ENCODE data around the gene AKIP1.

The AKIP1 gene

DNA sequence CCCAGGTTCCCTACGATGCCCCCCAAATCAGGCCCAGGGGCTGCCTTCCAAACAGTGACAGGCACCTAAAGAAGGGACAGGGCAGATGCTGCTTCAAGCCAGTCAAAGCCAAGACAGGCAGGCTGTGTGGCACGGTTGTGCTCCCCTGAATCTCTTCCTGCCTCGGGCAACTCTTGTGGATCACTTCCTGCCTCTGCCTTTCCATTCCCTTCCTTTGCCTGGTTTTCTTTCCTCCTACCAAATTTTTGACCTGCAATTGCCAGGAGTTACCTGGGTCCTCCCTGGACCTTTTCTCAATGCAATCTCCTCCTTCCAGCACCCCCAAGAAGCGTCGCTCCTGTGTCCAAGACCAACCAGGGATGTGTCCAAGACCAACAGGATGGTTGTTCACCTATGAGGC is 16.2 kb downstream of the AKIP1 start:
- Histone ChIP-seq H3K27ac (replicated peaks) (no peak overlapping the region), H3K4me3 (replicated peaks; ENCODE audit: insufficient read depth, low read length) (no peak overlapping the region), H3K27me3 (ENCODE audit: insufficient read depth, poor library complexity, severe bottlenecking) (no peaks in the 10 kb centered on the region)
- TF ChIP-seq, protein P1, sequence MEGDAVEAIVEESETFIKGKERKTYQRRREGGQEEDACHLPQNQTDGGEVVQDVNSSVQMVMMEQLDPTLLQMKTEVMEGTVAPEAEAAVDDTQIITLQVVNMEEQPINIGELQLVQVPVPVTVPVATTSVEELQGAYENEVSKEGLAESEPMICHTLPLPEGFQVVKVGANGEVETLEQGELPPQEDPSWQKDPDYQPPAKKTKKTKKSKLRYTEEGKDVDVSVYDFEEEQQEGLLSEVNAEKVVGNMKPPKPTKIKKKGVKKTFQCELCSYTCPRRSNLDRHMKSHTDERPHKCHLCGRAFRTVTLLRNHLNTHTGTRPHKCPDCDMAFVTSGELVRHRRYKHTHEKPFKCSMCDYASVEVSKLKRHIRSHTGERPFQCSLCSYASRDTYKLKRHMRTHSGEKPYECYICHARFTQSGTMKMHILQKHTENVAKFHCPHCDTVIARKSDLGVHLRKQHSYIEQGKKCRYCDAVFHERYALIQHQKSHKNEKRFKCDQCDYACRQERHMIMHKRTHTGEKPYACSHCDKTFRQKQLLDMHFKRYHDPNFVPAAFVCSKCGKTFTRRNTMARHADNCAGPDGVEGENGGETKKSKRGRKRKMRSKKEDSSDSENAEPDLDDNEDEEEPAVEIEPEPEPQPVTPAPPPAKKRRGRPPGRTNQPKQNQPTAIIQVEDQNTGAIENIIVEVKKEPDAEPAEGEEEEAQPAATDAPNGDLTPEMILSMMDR (IDR thresholded peaks at IDR 0.05; ENCODE audit: insufficient read depth, low read length) = no peak
- TF ChIP-seq GABPA (IDR thresholded peaks at IDR 0.05; ENCODE audit: low read depth) (no peak), POLR2AphosphoS5 (IDR thresholded peaks at IDR 0.05; ENCODE audit: low read depth) (no peak), SPI1 (IDR thresholded peaks at IDR 0.05; ENCODE audit: borderline replicate concordance, low read depth) (no peak)
- TF ChIP-seq, protein P2, sequence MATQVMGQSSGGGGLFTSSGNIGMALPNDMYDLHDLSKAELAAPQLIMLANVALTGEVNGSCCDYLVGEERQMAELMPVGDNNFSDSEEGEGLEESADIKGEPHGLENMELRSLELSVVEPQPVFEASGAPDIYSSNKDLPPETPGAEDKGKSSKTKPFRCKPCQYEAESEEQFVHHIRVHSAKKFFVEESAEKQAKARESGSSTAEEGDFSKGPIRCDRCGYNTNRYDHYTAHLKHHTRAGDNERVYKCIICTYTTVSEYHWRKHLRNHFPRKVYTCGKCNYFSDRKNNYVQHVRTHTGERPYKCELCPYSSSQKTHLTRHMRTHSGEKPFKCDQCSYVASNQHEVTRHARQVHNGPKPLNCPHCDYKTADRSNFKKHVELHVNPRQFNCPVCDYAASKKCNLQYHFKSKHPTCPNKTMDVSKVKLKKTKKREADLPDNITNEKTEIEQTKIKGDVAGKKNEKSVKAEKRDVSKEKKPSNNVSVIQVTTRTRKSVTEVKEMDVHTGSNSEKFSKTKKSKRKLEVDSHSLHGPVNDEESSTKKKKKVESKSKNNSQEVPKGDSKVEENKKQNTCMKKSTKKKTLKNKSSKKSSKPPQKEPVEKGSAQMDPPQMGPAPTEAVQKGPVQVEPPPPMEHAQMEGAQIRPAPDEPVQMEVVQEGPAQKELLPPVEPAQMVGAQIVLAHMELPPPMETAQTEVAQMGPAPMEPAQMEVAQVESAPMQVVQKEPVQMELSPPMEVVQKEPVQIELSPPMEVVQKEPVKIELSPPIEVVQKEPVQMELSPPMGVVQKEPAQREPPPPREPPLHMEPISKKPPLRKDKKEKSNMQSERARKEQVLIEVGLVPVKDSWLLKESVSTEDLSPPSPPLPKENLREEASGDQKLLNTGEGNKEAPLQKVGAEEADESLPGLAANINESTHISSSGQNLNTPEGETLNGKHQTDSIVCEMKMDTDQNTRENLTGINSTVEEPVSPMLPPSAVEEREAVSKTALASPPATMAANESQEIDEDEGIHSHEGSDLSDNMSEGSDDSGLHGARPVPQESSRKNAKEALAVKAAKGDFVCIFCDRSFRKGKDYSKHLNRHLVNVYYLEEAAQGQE (IDR thresholded peaks at IDR 0.05; ENCODE audit: insufficient replicate concordance, low read depth) = no peak
- DNase-seq (ENCODE audit: low read depth in 1 of 2, low spot score in 1 of 2) = no peak

DNA sequence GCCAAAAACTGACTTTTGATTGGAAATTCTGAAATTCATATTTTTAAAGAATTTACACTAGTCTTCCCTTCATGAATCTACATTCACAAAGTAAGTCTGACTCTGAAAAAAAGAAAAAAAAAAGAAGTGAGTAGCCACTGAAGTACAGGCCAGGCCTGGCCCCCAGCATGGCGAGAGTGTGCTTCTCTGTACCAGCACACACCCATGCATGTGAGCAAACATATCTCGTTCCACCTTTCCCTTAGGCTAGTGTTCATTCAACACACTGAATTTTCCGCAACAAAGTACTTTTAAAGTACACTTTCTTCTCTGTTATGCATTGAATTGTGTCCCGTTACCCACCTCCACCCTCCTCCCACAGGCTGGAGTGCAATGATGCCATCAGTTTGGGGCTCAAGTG is 17.2 kb downstream of the AKIP1 start:
- DNase-seq (ENCODE audit: low read depth in 1 of 2, low spot score in 1 of 2) = no peak
- TF ChIP-seq, protein P1 (IDR thresholded peaks at IDR 0.05; ENCODE audit: insufficient read depth, low read length) = no peak
- TF ChIP-seq GABPA (IDR thresholded peaks at IDR 0.05; ENCODE audit: low read depth) (no peak), SPI1 (IDR thresholded peaks at IDR 0.05; ENCODE audit: borderline replicate concordance, low read depth) (no peak), POLR2AphosphoS5 (IDR thresholded peaks at IDR 0.05; ENCODE audit: low read depth) (no peak)
- TF ChIP-seq, protein P2 (IDR thresholded peaks at IDR 0.05; ENCODE audit: insufficient replicate concordance, low read depth) = no peak
- H3K27ac ChIP-seq (replicated peaks) = no peak overlapping the region
- H3K27me3 ChIP-seq (ENCODE audit: insufficient read depth, poor library complexity, severe bottlenecking) = no peaks in the 10 kb centered on the region
- no peak overlapping the region for H3K4me3 ChIP-seq (replicated peaks; ENCODE audit: insufficient read depth, low read length)

DNA sequence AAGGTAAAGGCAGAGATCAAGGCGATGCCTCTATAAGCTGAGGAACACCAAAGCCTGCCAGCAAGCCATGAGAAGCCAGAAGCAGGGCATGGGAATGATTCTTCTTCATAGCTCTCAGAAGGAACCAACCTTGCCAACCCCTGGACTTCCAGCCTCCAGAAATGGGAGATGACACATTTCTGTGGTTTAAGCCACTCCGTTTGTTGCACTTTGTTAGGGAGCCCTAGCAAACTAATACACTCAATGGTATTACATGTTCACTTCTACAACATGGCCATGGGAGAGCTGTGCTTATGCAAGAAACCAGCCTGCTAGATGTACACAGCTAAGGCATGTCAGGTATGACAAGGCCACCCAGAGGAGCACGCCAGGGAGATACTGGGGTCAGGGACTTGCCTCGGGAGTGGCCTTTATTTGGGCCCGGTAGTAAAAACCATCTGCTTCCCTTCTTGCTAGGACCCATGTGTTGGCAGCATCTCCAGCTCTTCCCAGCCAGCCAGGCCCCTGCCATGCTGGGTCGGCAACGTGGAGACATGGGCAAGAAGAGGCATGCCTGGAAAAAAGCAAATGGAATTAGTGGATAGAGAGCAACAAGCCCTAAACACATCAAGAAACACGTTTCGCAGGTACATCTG is 18.1 kb downstream of the AKIP1 start:
- no peak for DNase-seq (ENCODE audit: low read depth in 1 of 2, low spot score in 1 of 2)
- TF ChIP-seq SPI1 (IDR thresholded peaks at IDR 0.05; ENCODE audit: borderline replicate concordance, low read depth) (no peak), POLR2AphosphoS5 (IDR thresholded peaks at IDR 0.05; ENCODE audit: low read depth) (no peak)
- TF ChIP-seq, protein P2 (IDR thresholded peaks at IDR 0.05; ENCODE audit: insufficient replicate concordance, low read depth) = no peak
- TF ChIP-seq, protein P1 (IDR thresholded peaks at IDR 0.05; ENCODE audit: insufficient read depth, low read length) = no peak
- H3K27me3 ChIP-seq (ENCODE audit: insufficient read depth, poor library complexity, severe bottlenecking) = no peaks in the 10 kb centered on the region
- no peak overlapping the region for H3K4me3 ChIP-seq (replicated peaks; ENCODE audit: insufficient read depth, low read length)
- H3K27ac ChIP-seq (replicated peaks) = no peak overlapping the region

Data from HL-60 (cell line).